ENCODE data around the gene SFTPD. TPM values are rescaled to one million over a fixed set of nuclear protein-coding genes. Genes with fewer than 3 reads are reported as not detected.
A peak's percentile ranks its signal among the peaks of the same experiment; 100 is the strongest.

Gene SFTPD
- polyA plus RNA-seq, 3 donors from 2014 or later, result not detected

DNA sequence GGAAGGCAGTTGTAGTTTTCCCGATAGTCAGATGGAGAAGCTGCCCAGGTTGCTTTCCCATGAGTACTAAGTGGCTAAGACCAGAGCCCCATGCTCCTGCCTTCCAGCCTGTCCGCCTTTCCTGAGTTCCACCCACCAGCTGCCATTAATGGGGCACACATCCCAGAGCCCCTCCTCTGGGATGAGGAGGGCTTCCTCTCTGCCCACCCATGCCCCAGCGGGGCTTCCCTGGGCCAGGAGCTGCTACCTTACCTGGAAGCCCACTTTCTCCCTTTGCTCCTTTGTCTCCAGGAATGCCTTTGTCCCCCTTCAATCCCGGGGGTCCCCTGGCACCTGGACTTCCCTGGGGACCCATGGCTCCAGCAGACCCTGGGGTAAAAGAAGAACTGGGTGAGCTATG, 7.8 kb downstream of the SFTPD start:
- DNase-seq, result no peak
- Mint-ChIP-seq H3K27me3 (ENCODE audit: low read depth in 3 of 3) (peaks cover 2 to 11% (median 2%) of the 10 kb centered on the region in 3 donors), H3K4me3 (no peak overlapping the region), H3K4me1 (peaks cover 0 to 2% of the 10 kb centered on the region in 2 donors), H3K36me3 (no peaks in the 10 kb centered on the region), H3K9me3 (no peaks in the 10 kb centered on the region), H3K27ac (no peak overlapping the region)

DNA sequence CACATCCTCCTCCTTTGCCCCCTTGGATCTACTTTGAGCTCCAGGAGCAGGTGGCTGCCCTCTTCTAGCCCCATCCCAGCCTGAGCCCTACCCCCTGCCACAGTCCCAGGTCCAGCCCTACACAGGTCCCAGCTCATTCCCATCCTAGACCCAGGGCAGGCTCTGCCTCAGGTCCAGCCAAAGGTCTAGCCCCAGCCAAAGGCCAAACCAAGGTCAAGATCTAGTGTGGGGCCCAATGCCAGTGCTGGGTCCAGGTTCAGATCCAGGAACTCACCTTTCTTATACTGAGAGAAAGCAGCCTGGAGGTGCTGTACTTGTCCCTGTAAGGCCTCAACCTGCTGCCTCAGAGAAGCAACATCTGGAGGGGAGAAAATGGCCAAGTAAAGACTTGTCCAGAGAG, 8.5 kb downstream of the SFTPD start:
- Mint-ChIP-seq H3K27ac (no peak overlapping the region), H3K9me3 (no peaks in the 10 kb centered on the region), H3K27me3 (ENCODE audit: low read depth in 3 of 3) (peaks cover 2 to 11% (median 2%) of the 10 kb centered on the region in 3 donors), H3K4me1 (peaks cover 0 to 2% of the 10 kb centered on the region in 2 donors), H3K36me3 (no peaks in the 10 kb centered on the region), H3K4me3 (no peak overlapping the region)
- no peak for DNase-seq

DNA sequence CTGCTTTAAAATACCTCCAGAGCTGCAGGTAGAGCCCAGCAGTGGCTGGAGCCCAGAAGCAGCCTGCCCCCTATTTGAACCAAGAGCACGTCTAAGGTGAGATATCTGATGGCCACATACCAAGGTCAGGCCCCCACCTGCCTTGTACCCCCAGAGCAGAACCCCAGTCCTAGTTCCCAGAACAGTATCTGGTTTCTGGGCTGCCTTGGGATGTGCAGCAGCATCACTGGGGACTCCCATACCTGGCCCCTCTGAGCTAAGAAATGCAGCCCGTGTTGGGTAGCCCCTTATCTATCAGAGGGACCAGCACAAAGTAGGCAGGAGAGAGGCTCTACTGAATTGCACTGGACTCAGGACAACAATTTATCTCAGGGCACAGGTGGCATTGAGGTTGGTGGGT, 8.9 kb downstream of the SFTPD start:
- Mint-ChIP-seq H3K4me3 (no peak overlapping the region), H3K4me1 (peaks cover 0 to 2% of the 10 kb centered on the region in 2 donors), H3K9me3 (no peaks in the 10 kb centered on the region), H3K27me3 (ENCODE audit: low read depth in 3 of 3) (peaks cover 2 to 11% (median 2%) of the 10 kb centered on the region in 3 donors), H3K36me3 (no peaks in the 10 kb centered on the region), H3K27ac (no peak overlapping the region)
- no peak for DNase-seq

DNA sequence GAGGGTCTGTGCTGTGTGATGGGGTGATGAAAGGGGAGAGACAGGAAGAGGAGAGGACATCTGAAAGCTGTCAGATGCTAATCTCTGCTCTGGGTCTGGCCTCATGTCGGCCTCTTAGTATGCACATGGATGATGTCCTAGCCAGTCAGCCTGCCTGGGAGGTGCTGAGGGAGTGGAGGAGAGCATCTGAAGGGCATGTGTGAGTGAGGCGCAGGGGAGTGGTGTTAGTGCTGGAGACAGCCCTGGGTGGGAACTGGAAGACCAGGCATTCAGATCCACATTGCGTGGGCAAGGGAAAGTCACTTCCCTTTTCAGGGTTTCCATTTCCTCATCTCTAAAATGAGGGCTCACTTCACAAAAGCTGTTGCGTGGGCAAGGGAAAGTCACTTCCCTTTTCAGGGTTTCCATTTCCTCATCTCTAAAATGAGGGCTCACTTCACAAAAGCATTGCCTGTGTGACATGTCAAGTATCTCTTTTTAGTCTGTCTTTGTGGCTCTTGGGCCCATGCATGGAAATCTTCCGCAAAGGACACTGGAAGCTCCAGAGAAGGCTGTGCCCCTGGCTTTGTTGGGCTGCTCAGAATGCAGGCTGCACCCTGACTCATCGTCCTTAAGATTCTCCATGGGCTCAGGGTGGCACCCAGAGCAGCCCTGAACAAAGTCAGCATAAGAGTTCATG, 10.0 kb downstream of the SFTPD start:
- no peaks in the 10 kb centered on the region for H3K9me3 Mint-ChIP-seq
- no peaks in the 10 kb centered on the region for H3K36me3 Mint-ChIP-seq
- H3K4me3 Mint-ChIP-seq, result no peak overlapping the region
- H3K4me1 Mint-ChIP-seq, result peaks cover 0 to 2% of the 10 kb centered on the region in 2 donors
- peaks cover 0 to 11% (median 2%) of the 10 kb centered on the region in 3 donors for H3K27me3 Mint-ChIP-seq (ENCODE audit: low read depth in 3 of 3)
- H3K27ac Mint-ChIP-seq, result peak overlapping the region in 1 of 6 donors; percentile 67
- DNase-seq, result no peak

DNA sequence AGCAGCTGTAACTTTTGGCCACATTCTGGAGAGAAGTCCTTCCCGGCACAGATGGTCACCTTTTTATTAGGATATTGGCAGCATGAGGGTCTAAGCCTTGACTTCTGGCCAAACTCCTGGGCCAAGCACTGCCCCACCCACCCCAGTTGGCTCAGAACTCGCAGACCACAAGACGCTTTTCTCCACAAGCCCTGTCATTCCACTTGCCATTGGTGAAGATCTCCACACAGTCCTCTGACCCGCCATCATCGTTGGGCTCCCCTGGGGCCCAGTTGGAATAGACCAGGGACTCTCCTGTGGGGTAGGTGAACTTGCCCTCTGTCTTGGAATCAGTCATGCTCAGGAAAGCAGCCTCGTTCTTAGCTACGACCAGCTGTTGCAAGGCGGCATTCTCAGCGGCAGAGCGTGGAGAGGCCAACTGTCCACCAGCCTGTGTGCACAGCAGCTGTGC, 11.2 kb downstream of the SFTPD start:
- no peak overlapping the region for H3K27ac Mint-ChIP-seq
- H3K36me3 Mint-ChIP-seq, result no peaks in the 10 kb centered on the region
- H3K9me3 Mint-ChIP-seq, result no peaks in the 10 kb centered on the region
- peaks cover 2 to 6% (median 2%) of the 10 kb centered on the region in 3 donors for H3K27me3 Mint-ChIP-seq (ENCODE audit: low read depth in 3 of 3)
- no peak overlapping the region for H3K4me3 Mint-ChIP-seq
- H3K4me1 Mint-ChIP-seq, result peaks cover 0 to 2% of the 10 kb centered on the region in 2 donors
- DNase-seq, result no peak

DNA sequence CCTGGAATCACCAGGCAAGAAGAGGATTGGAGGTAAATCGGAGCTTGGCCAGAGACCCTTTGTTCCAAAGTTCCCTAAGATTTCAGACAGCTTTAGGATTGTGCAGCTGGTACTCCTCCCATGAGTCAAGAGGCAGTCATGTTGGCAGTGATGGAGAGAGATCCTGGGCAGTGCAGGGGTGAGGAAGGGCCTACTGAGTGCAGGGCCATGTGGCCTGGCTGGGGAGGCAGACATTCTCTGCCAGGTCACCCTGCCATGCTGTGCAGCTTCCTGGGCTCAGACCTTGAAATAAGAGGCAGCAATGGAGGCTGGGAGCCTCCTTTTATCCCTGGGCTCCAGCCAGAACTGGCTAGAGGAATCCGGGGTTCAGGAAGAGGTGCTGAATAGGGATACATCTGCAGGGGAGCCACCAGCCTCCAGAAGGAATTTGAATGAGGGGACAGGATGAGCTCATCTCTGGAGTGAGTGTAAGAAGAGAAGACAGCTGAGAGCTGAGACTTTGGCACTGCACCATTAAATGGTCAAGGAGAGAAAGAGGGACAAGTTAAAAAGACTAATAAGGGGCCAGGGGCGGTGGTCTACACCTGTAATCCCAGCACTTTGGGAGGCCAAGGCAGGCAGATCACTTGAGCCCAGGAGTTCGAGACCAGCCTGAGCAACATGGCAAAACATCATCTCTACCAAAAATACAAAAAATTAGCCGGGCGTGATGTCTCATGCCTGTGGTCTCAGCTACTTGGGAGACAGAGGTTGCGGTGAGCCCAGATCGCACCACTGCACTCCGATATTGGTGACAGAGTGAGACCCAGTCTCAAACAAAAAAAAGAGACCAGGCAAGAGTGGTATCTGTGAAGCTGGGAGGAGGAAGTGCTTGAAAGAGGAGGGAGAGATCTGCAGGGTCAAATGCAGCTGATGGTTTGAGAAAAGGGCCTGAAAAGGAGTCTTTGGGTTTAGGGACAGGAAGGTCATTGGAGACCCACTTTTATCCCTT, 12.0 kb downstream of the SFTPD start:
- Mint-ChIP-seq H3K4me3 (no peak overlapping the region), H3K4me1 (peaks cover 0 to 2% of the 10 kb centered on the region in 2 donors), H3K36me3 (no peaks in the 10 kb centered on the region), H3K27me3 (ENCODE audit: low read depth in 3 of 3) (peaks cover 2 to 6% (median 2%) of the 10 kb centered on the region in 3 donors), H3K27ac (no peak overlapping the region), H3K9me3 (no peaks in the 10 kb centered on the region)
- DNase-seq, result no peak

DNA sequence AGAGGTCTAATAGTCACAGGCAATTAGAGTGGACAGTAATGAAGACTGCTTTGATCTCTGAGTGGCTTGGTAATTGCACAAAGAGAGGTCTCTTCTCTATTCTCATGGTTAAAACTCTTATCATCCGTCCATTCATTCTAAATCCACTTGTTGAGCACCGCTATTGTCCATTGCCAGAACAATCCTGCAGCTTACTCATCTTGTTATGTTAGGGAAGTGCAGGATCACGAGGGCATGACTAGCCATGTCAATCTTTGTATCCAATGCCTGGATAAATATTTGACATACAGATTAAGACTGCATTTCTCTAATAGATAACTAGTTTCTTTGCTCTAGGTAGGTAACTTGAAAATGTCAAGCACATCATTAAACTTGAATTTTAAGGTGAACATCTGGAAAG, 14.9 kb downstream of the SFTPD start:
- no peaks in the 10 kb centered on the region for H3K9me3 Mint-ChIP-seq
- H3K36me3 Mint-ChIP-seq, result no peaks in the 10 kb centered on the region
- peaks cover 2 to 11% (median 8%) of the 10 kb centered on the region in 3 donors for H3K27me3 Mint-ChIP-seq (ENCODE audit: low read depth in 3 of 3)
- no peak for DNase-seq
- H3K4me3 Mint-ChIP-seq, result no peak overlapping the region
- H3K27ac Mint-ChIP-seq, result no peak overlapping the region
- H3K4me1 Mint-ChIP-seq, result peaks cover 0 to 2% of the 10 kb centered on the region in 2 donors

DNA sequence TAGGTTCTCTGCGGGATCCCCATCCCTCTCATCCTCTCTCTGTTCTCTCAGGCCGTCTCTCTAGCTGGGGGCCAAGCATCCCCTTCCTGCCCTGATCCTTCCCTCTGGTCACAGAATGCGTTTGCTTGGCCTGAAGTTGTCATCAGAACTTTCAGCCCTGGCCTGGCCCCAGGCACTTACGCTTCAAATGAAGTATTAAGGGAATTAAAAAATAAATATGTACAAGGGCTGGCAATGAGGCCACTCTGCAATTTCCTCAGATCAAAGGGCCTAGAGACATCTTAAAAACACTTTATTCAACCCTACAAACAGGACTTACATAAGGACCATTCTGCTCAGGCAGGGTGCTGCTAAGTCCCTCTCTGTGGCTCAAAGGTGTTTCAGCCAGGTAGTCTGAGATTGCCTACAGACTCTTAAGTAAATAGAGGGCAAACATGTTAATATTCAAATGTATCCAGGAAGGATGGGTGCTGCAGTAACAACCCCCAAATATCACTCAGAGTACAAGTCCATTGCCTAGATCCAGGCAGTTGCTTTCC, 16.0 kb downstream of the SFTPD start:
- no peaks in the 10 kb centered on the region for H3K36me3 Mint-ChIP-seq
- H3K9me3 Mint-ChIP-seq, result no peaks in the 10 kb centered on the region
- H3K27me3 Mint-ChIP-seq (ENCODE audit: low read depth in 3 of 3), result peaks cover 2 to 9% (median 8%) of the 10 kb centered on the region in 3 donors
- no peak for DNase-seq
- no peak overlapping the region for H3K4me3 Mint-ChIP-seq
- H3K27ac Mint-ChIP-seq, result no peak overlapping the region
- no peaks in the 10 kb centered on the region for H3K4me1 Mint-ChIP-seq

DNA sequence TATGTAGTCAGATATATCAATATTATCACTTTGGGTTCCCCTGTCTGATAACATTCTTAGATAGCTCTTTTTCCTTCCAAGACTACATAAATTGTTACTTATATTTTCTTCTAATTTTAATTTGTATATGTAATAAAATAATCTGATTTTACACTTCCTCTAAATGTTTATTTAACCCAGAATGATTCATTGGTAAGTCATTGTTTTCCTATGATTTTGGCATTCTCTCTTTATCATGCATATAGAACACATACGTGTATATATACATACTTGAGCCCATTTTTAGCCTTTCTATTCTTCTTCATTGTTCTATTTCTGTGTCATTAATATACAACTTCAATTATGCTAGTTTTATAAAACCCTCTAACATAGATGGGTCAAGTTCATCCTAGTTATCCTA, 16.6 kb downstream of the SFTPD start:
- Mint-ChIP-seq H3K27me3 (ENCODE audit: low read depth in 3 of 3) (peaks cover 2 to 9% (median 8%) of the 10 kb centered on the region in 3 donors), H3K4me1 (no peaks in the 10 kb centered on the region), H3K27ac (no peak overlapping the region), H3K9me3 (no peaks in the 10 kb centered on the region), H3K36me3 (no peaks in the 10 kb centered on the region), H3K4me3 (no peak overlapping the region)
- no peak for DNase-seq

DNA sequence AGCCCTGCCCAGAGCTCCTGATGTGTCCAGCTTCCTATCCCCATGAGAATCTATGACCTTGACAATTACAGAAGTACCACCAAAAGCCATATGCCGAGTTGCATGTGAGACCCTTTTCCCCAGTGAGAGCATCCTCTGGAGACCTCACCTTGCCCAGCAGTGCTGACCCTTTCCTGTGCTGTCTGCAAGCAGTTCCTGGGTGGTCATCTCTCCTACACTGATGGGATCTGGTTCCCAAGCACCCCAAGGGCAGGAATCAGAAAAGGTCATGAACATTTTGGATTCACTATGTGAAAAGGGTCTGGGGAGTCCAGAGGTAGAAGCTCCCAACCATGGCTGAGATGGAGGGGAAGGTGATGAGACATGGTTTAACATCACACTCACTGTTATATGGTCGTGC, 18.2 kb downstream of the SFTPD start:
- Mint-ChIP-seq H3K27me3 (ENCODE audit: low read depth in 3 of 3) (peaks cover 4 to 9% (median 8%) of the 10 kb centered on the region in 3 donors), H3K9me3 (no peaks in the 10 kb centered on the region), H3K4me3 (no peak overlapping the region), H3K36me3 (no peaks in the 10 kb centered on the region), H3K4me1 (no peaks in the 10 kb centered on the region), H3K27ac (no peak overlapping the region)
- no peak for DNase-seq

DNA sequence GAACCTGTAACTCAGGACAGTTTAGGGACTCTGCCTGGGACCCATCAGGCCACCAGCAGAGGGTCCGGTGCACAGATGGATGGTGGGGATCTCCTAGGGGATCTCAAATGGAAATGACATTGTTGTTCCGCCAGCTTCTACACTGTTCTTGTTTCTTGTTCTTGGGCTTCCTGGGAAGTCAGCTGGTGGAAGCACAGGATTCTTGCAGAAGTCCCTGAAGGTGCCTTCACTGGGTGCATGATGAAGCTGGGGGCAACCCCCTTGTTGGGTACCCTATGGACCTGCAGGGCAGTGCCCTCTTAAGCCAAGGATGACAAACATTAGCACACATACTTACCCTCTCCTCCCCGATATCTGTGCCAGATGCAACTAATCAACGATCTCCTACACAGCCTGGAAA, 18.6 kb downstream of the SFTPD start:
- no peak overlapping the region for H3K27ac Mint-ChIP-seq
- H3K4me3 Mint-ChIP-seq, result no peak overlapping the region
- H3K4me1 Mint-ChIP-seq, result no peaks in the 10 kb centered on the region
- H3K9me3 Mint-ChIP-seq, result no peaks in the 10 kb centered on the region
- no peaks in the 10 kb centered on the region for H3K36me3 Mint-ChIP-seq
- no peak for DNase-seq
- peaks cover 4 to 9% (median 8%) of the 10 kb centered on the region in 3 donors for H3K27me3 Mint-ChIP-seq (ENCODE audit: low read depth in 3 of 3)

DNA sequence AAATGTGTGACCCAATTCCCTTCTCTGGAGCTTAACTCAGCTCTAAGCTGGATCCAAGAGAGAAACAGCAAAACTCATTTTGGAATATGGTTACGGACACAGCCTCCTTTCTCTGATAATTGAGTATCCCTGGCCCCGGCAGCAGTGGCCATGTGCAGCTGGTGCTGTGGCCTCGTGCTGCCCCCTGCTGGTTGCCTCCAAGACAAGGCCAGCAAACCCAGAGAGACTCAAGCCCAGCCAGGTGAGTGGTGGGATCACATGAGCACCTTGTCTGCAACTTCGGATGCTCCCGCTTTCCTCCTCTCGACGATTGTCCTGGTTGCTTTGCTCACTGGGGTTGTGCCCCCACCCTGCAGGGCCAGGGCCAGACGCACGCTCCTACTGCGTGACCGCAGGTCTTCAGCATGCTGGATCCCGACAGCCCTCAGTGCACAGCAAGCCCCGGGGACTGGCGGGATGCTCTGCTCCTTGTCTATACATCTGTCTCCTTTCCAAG, 19.4 kb downstream of the SFTPD start:
- H3K4me3 Mint-ChIP-seq, result no peak overlapping the region
- H3K27ac Mint-ChIP-seq, result no peak overlapping the region
- peaks cover 4 to 9% (median 8%) of the 10 kb centered on the region in 3 donors for H3K27me3 Mint-ChIP-seq (ENCODE audit: low read depth in 3 of 3)
- H3K36me3 Mint-ChIP-seq, result no peaks in the 10 kb centered on the region
- H3K4me1 Mint-ChIP-seq, result no peaks in the 10 kb centered on the region
- DNase-seq, result peak; percentile 43 to 63 (median 61)
- H3K9me3 Mint-ChIP-seq, result no peaks in the 10 kb centered on the region

DNA sequence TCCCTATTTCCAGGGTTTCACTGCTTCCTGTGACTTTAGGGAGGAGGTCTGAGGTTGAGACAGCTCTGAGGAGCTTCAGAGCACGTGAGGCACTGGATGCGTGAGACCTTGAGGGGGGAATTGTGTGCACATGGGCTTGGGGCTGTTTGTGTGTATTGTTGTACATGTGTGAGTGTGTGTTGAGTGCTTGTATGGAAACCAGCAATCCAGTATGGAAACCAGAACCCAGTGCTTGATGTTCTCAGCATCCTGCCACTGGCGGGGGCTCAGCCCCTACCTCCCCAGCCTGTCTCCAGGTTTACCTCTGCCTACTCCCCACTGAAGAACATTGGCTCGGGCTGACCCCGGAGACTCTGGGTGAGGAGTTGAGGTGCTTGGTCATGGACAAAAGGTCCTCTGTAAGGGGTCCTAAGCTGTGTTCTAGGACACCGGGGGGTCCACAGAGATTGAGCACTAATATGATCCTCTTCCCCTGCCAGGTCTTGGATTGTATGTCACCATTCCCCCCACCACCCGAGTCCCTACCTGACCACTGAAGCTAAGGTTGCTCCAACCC, 20.8 kb downstream of the SFTPD start:
- Mint-ChIP-seq H3K4me1 (no peaks in the 10 kb centered on the region), H3K27me3 (ENCODE audit: low read depth in 3 of 3) (peaks cover 2 to 9% (median 8%) of the 10 kb centered on the region in 3 donors), H3K9me3 (no peaks in the 10 kb centered on the region), H3K4me3 (no peak overlapping the region), H3K27ac (no peak overlapping the region), H3K36me3 (no peaks in the 10 kb centered on the region)
- DNase-seq, result no peak
